Body of pancreas (tissue), 4 donors: ENCODE data around the gene PLAGL1.

Experiments
- POLR2A ChIP-seq, 3 donors: fragments of 450-650 bp; IDR thresholded peaks; one replicate each; pipeline ENCODE4 v1.6.1; 2016; ENCODE audit warnings: antibody characterized with exemption in 3 of 3, mild to moderate bottlenecking in 2 of 3
- TF ChIP-seq, protein P1 (sequence below), 7 experiments: fragments of 450-650 bp in 4 of 7; fragments of 200-600 bp in 3 of 7; sonication (generic) in 3 of 7; IDR thresholded peaks; one replicate each; pipeline ENCODE4 v1.5.1; 2016 to 2019; ENCODE audit warnings: antibody characterized with exemption in 7 of 7

DNA sequence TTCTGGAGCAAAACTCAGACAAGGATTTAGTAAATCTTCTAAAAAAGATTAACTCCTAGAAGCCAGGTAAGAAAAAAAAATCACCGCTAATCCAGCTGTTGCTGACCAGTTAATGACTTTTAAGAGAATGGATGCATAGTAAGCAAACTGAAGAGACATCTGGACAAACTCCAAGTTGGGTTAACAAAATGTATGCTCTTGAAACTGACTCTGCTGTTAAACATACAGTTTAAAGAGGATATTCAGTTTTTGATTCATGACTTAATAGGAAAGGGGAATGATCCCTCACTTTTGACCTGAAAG is 70.4 kb downstream of the PLAGL1 start:
- TF ChIP-seq, protein P1, sequence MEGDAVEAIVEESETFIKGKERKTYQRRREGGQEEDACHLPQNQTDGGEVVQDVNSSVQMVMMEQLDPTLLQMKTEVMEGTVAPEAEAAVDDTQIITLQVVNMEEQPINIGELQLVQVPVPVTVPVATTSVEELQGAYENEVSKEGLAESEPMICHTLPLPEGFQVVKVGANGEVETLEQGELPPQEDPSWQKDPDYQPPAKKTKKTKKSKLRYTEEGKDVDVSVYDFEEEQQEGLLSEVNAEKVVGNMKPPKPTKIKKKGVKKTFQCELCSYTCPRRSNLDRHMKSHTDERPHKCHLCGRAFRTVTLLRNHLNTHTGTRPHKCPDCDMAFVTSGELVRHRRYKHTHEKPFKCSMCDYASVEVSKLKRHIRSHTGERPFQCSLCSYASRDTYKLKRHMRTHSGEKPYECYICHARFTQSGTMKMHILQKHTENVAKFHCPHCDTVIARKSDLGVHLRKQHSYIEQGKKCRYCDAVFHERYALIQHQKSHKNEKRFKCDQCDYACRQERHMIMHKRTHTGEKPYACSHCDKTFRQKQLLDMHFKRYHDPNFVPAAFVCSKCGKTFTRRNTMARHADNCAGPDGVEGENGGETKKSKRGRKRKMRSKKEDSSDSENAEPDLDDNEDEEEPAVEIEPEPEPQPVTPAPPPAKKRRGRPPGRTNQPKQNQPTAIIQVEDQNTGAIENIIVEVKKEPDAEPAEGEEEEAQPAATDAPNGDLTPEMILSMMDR (IDR thresholded peaks at IDR 0.05): no peak
- TF ChIP-seq POLR2A (IDR thresholded peaks at IDR 0.05): no peak
